ENCODE data around the gene PXYLP1. TPM values are rescaled to one million over a fixed set of nuclear protein-coding genes. Genes with fewer than 3 reads are reported as not detected.

Gene PXYLP1
- total and polyA plus RNA-seq, 2 of the 8 experiments (the other 6 are each of a cell fraction or from before 2014, with no cell fraction given), result 19.4 to 20.6 TPM

DNA sequence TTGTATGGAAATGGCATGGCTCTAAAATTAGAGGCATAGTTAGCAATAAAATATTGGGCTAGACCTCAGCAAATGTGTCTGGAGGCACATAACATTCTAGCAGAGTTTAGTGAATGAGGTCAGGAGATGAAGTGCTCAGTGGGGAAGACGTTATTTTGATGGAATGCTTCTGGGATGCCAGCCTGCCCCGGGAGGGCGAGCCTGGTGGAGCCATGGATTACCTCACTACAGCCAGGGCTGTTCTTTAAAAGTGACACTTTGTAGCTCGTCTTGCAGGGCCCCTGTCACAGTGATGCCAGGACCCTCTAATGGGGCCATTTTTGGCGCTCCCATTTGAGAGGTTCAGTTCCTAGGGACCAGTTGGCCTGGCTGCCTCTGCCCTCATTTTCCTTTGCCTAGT, 48.5 kb downstream of the PXYLP1 start:
- no peak overlapping the region for H2BK120ac ChIP-seq (replicated peaks; ENCODE audit: low read depth, low read length)
- no peak overlapping the region for H3K4ac ChIP-seq (replicated peaks; ENCODE audit: insufficient read length, low read depth, low read length)
- no peak overlapping the region for H3K4me2 ChIP-seq (ENCODE audit: insufficient read depth in 1 of 2, low read depth in 2 of 2, low read length in 2 of 2)
- H3K79me1 ChIP-seq (ENCODE audit: low read depth, low read length), result no peaks in the 10 kb centered on the region
- no peaks in the 10 kb centered on the region for H3K4me1 ChIP-seq (replicated peaks in 1 of 4; ENCODE audit: control insufficient read depth in 3 of 4, insufficient read depth in 4 of 4, low read length in 3 of 4)
- CTCF ChIA-PET (ENCODE audit: partially characterized antibody), result interaction anchor here (0.8 to 5.8 kb wide), 15 partner anchors 9 to 280 kb away, joined by 3 to 59 read pairs (median 6); no protein-coding TSS in a partner anchor
- H3K56ac ChIP-seq (replicated peaks; ENCODE audit: insufficient read length, low read depth, low read length), result no peak overlapping the region
- no peaks in the 10 kb centered on the region for H3K9me3 ChIP-seq (ENCODE audit: insufficient read depth in 2 of 2, low read depth in 1 of 2, low read length in 1 of 2)
- H3K23ac ChIP-seq (ENCODE audit: insufficient read length), result no peak overlapping the region
- H3K36me3 ChIP-seq (ENCODE audit: control insufficient read depth in 2 of 4, insufficient read depth in 4 of 4, low read length in 3 of 4), result peaks cover 0 to 5% (median 0%) of the 10 kb centered on the region in 4 experiments; a peak in 1 of 8 replicates
- H3K79me2 ChIP-seq (ENCODE audit: control insufficient read depth in 1 of 2, insufficient read depth in 2 of 2, low read length in 2 of 2), result no peaks in the 10 kb centered on the region
- no peak overlapping the region for H4K5ac ChIP-seq (ENCODE audit: insufficient read length, low read depth, low read length)
- no peaks in the 10 kb centered on the region for H3K27me3 ChIP-seq (replicated peaks in 1 of 4; ENCODE audit: control insufficient read depth in 3 of 4, extremely low read depth in 1 of 4, insufficient read depth in 3 of 4, low read length in 3 of 4)
- no peak overlapping the region for H3K4me3 ChIP-seq (ENCODE audit: extremely low read depth in 1 of 4, insufficient read depth in 2 of 4, low read depth in 3 of 4, low read length in 4 of 4)
- H3K9ac ChIP-seq (replicated peaks in 1 of 4; ENCODE audit: extremely low read depth in 1 of 4, low read depth in 3 of 4, low read length in 3 of 4), result no peak overlapping the region
- no peak overlapping the region for H4K8ac ChIP-seq (ENCODE audit: extremely low read depth, insufficient read depth, low read length)
- DNase-seq (ENCODE audit: low read depth in 1 of 2, low spot score in 2 of 2) (no peak), FAIRE-seq (no peak)
- no peak overlapping the region for H3K18ac ChIP-seq (ENCODE audit: extremely low read depth, low read length)
- no peaks in the 10 kb centered on the region; the same call in 1 of the 2 replicates for H3K23me2 ChIP-seq (ENCODE audit: low read depth, low read length)
- no peak overlapping the region for H2BK15ac ChIP-seq (ENCODE audit: low read length)
- H4K20me1 ChIP-seq (replicated peaks in 1 of 2; ENCODE audit: control insufficient read depth in 1 of 2, insufficient read depth in 2 of 2, low read length in 2 of 2), result peaks cover 0 to 2% of the 10 kb centered on the region in 2 experiments
- no peak overlapping the region for H2BK20ac ChIP-seq (ENCODE audit: low read length)
- H2AFZ ChIP-seq (ENCODE audit: low read length), result no peak overlapping the region
- H2AK5ac ChIP-seq (ENCODE audit: low read depth, low read length), result no peak overlapping the region
- no peak overlapping the region for H2BK5ac ChIP-seq (ENCODE audit: low read depth, low read length)
- H3K27ac ChIP-seq (ENCODE audit: low read depth, low read length), result no peak overlapping the region
- H2BK12ac ChIP-seq (ENCODE audit: low read depth, low read length), result no peak overlapping the region
- WGBS, 2 experiments (ENCODE audit: extremely low coverage in 1 of 2, insufficient coverage in 1 of 2, insufficient read length in 1 of 2, insufficient replicate concordance in 2 of 2, low coverage in 1 of 2, low lambda C conversion rate in 2 of 2, missing lambda C conversion rate in 1 of 2), result 89% methylated on average over 5 of the region's 5 CpGs; no CpG with 5 or more reads in 1 of the 2 experiments
- no peak overlapping the region for H3K14ac ChIP-seq (ENCODE audit: insufficient read length)
- POLR2A ChIA-PET (ENCODE audit: partially characterized antibody), result no interaction called here
- no peak overlapping the region for H4K91ac ChIP-seq (replicated peaks; ENCODE audit: insufficient read length, low read length)
- TF ChIP-seq CHD2 (IDR thresholded peaks at IDR 0.05; ENCODE audit: low read length) (no peak), NANOG (IDR thresholded peaks at IDR 0.05; ENCODE audit: insufficient read depth, low read depth, low read length, poor library complexity, severe bottlenecking) (no peak), TCF12 (IDR thresholded peaks at IDR 0.05; ENCODE audit: low read depth, low read length) (no peak), SP2 (IDR thresholded peaks at IDR 0.05; ENCODE audit: low read length) (no peak), SRF (IDR thresholded peaks at IDR 0.05; ENCODE audit: low read depth, low read length) (no peak), RAD21 (IDR thresholded peaks at IDR 0.05 in 1 of 2, conservative IDR thresholded peaks at IDR 0.05 in 1 of 2; ENCODE audit: low read depth in 2 of 2, low read length in 2 of 2) (no peak), KDM4A (IDR thresholded peaks at IDR 0.05; ENCODE audit: low read depth, low read length, severe bottlenecking) (no peak), YY1 (IDR thresholded peaks at IDR 0.05; ENCODE audit: low read depth, low read length) (no peak), EP300 (IDR thresholded peaks at IDR 0.05; ENCODE audit: borderline replicate concordance in 1 of 2, low read depth in 2 of 2, low read length in 2 of 2) (no peak), SP1 (IDR thresholded peaks at IDR 0.05; ENCODE audit: low read depth, low read length) (no peak), RBBP5 (IDR thresholded peaks at IDR 0.05; ENCODE audit: borderline replicate concordance, low read depth, low read length) (no peak), SP4 (IDR thresholded peaks at IDR 0.05; ENCODE audit: low read length) (no peak), SAP30 (IDR thresholded peaks at IDR 0.05; ENCODE audit: insufficient read depth, insufficient replicate concordance, low read length) (no peak), ZNF274 (IDR thresholded peaks at IDR 0.05; ENCODE audit: borderline replicate concordance, extremely low read depth, low read length) (no peak)
